Fibroblast of lung (primary cell): ENCODE measurements around the gene NUBPL. TPM values are rescaled to one million over a fixed set of nuclear protein-coding genes. Genes with fewer than 3 reads are reported as not detected.
"Not testable (repeated sequence)": the region's sequence is repeated elsewhere in the genome, so short reads cannot be mapped to it uniquely, and the experiment has no call there.

Experiments used
- DNase-seq, 2 donors: peaks; one replicate each; pipeline versions ENCODE4 v3.0.0 to v3.0.0-alpha.2; 2010; ENCODE audit warnings: low read depth in 2 of 2
- H2AFZ ChIP-seq: 2 replicates; pipeline ENCODE4 v1.5.1; 2012; ENCODE audit warnings: low read length, control low read depth, inconsistent platforms
- H3K27ac ChIP-seq: 2 replicates; pipeline ENCODE4 v1.5.1; 2011; ENCODE audit warnings: low read length, control low read depth; ENCODE audit not compliant: insufficient read depth
- H3K27me3 ChIP-seq: 2 replicates; pipeline ENCODE4 v1.5.1; 2011; ENCODE audit warnings: mild to moderate bottlenecking, low read length; ENCODE audit not compliant: control insufficient read depth, insufficient read depth
- H3K36me3 ChIP-seq: 2 replicates; pipeline ENCODE4 v1.5.1; 2011; ENCODE audit warnings: low read length; ENCODE audit not compliant: control insufficient read depth, insufficient read depth
- H3K4me1 ChIP-seq: 2 replicates; pipeline ENCODE4 v1.5.1; 2011; ENCODE audit warnings: low read length; ENCODE audit not compliant: control insufficient read depth, insufficient read depth; ENCODE audit errors: extremely low read depth
- H3K4me2 ChIP-seq: 2 replicates; pipeline ENCODE4 v1.5.1; 2011; ENCODE audit warnings: low read length, control low read depth; ENCODE audit not compliant: insufficient read depth; ENCODE audit errors: extremely low read depth
- H3K4me3 ChIP-seq, 4 experiments: fragments of 200-600 bp in 1 of 4; sonication (generic) in 1 of 4; replicated peaks in 1 of 4; 2 replicates each; pipeline ENCODE4 v1.5.1; 2011 to 2016; ENCODE audit warnings: low read length in 4 of 4, low read depth in 3 of 4, mild to moderate bottlenecking in 3 of 4, control low read depth in 2 of 4, inconsistent platforms in 1 of 4, mixed read lengths in 1 of 4; ENCODE audit not compliant: insufficient read depth in 1 of 4; ENCODE audit errors: control extremely low read depth in 1 of 4
- H3K79me2 ChIP-seq: 2 replicates; pipeline ENCODE4 v1.5.1; 2012; ENCODE audit warnings: mild to moderate bottlenecking, low read length, inconsistent platforms; ENCODE audit not compliant: control insufficient read depth, insufficient read depth
- H3K9ac ChIP-seq: 2 replicates; pipeline ENCODE4 v1.5.1; 2011; ENCODE audit warnings: mild to moderate bottlenecking, low read length, control low read depth; ENCODE audit not compliant: insufficient read depth
- H3K9me3 ChIP-seq: 2 replicates; pipeline ENCODE4 v1.5.1; 2012; ENCODE audit warnings: low read depth, low read length; ENCODE audit not compliant: control insufficient read depth, insufficient read depth
- H4K20me1 ChIP-seq: 2 replicates; pipeline ENCODE4 v1.5.1; 2011; ENCODE audit warnings: low read length; ENCODE audit not compliant: control insufficient read depth, insufficient read depth; ENCODE audit errors: extremely low read depth
- EZH2 ChIP-seq: IDR thresholded peaks from 2 replicates; pipeline ENCODE4 v1.5.1; 2012; ENCODE audit warnings: low read length, control low read depth, mild to moderate bottlenecking; ENCODE audit errors: missing control alignments
- polyA plus RNA-seq, 2 donors: library from polyadenylated mRNA; depleted of rRNA in 1 of 2; stranded (reverse) in 1 of 2; unstranded in 1 of 2; fragments of >200 nt; gene quantifications; 2 replicates each; pipeline ENCODE4 v1.2.1, GENCODE V29; 2011 to 2012; ENCODE audit warnings: missing spikeins in 1 of 2
- total RNA-seq: library from RNA; depleted of rRNA; stranded (reverse); fragments of >200 nt; gene quantifications from 2 replicates; pipeline ENCODE4 v1.2.1, GENCODE V29; 2014
- TF ChIP-seq, protein P1 (sequence below), 2 donors: IDR thresholded peaks in 1 of 2; conservative IDR thresholded peaks in 1 of 2; 1 replicate in 1 of 2; 2 replicates in 1 of 2; pipeline ENCODE4 v1.5.1; 2011 to 2012; ENCODE audit warnings: low read length in 2 of 2, control low read depth in 1 of 2, inconsistent platforms in 1 of 2, low read depth in 1 of 2, mild to moderate bottlenecking in 1 of 2

The NUBPL gene
- total and polyA plus RNA-seq, 2 donors (not counting 1 experiment from before 2014, with no cell fraction given) = 9.0 to 10.7 TPM

- DNase-seq = no peak
- Histone ChIP-seq H3K4me3 (no peak overlapping the region), H3K27me3 (no peaks in the 10 kb centered on the region), H4K20me1 (no peaks in the 10 kb centered on the region), H3K9me3 (no peaks in the 10 kb centered on the region), H3K4me2 (no peak overlapping the region), H2AFZ (no peak overlapping the region), H3K36me3 (no peaks in the 10 kb centered on the region), H3K9ac (no peak overlapping the region), H3K4me1 (no peaks in the 10 kb centered on the region), H3K79me2 (no peaks in the 10 kb centered on the region), H3K27ac (no peak overlapping the region)
- TF ChIP-seq EZH2 = no peak
- TF ChIP-seq, protein P1, sequence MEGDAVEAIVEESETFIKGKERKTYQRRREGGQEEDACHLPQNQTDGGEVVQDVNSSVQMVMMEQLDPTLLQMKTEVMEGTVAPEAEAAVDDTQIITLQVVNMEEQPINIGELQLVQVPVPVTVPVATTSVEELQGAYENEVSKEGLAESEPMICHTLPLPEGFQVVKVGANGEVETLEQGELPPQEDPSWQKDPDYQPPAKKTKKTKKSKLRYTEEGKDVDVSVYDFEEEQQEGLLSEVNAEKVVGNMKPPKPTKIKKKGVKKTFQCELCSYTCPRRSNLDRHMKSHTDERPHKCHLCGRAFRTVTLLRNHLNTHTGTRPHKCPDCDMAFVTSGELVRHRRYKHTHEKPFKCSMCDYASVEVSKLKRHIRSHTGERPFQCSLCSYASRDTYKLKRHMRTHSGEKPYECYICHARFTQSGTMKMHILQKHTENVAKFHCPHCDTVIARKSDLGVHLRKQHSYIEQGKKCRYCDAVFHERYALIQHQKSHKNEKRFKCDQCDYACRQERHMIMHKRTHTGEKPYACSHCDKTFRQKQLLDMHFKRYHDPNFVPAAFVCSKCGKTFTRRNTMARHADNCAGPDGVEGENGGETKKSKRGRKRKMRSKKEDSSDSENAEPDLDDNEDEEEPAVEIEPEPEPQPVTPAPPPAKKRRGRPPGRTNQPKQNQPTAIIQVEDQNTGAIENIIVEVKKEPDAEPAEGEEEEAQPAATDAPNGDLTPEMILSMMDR (conservative IDR thresholded peaks at IDR 0.05 in 1 of 2, IDR thresholded peaks at IDR 0.05 in 1 of 2; ENCODE audit: low read depth in 1 of 2, low read length in 2 of 2) = no peak
Observed at GRCh38 chr14:31613188-31613587, 52.0 kb downstream of the NUBPL start.

GRCh38 chr14:31618884-31619283 lies 57.7 kb downstream of the NUBPL start:
- not testable (repeated sequence) for H3K27me3 ChIP-seq, DNase-seq, H3K4me2 ChIP-seq, H2AFZ ChIP-seq, H3K9me3 ChIP-seq, H3K27ac ChIP-seq, H3K36me3 ChIP-seq, H3K4me1 ChIP-seq, H3K4me3 ChIP-seq, H4K20me1 ChIP-seq, H3K79me2 ChIP-seq, H3K9ac ChIP-seq

DNA sequence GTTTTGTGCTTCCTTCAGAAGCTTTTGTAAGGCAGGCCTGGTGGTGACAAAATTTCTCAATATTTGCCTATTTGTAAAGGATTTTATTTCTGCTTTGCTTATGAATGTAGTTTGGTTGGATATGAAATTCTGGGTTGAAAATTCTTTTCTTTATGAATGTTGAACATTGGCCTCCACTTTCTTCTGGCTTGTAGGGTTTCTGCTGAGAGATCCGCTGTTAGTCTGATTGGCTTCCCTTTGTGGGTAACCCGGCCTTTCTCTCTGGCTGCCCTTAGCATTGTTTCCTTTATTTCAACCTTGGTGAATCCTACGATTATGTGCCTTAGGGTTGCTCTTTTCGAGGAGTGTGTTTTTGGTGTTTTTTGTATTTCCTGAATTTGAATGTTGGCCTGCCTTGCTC lies 58.2 kb downstream of the NUBPL start:
- Histone ChIP-seq H3K27ac (no peak overlapping the region), H3K4me3 (no peak overlapping the region), H3K4me1 (no peaks in the 10 kb centered on the region), H3K4me2 (no peak overlapping the region), H4K20me1 (no peaks in the 10 kb centered on the region), H2AFZ (no peak overlapping the region), H3K9me3 (no peaks in the 10 kb centered on the region), H3K27me3 (no peaks in the 10 kb centered on the region), H3K9ac (no peak overlapping the region), H3K79me2 (no peaks in the 10 kb centered on the region), H3K36me3 (no peaks in the 10 kb centered on the region)
- TF ChIP-seq EZH2 = no peak
- TF ChIP-seq, protein P1 (conservative IDR thresholded peaks at IDR 0.05 in 1 of 2, IDR thresholded peaks at IDR 0.05 in 1 of 2; ENCODE audit: low read depth in 1 of 2, low read length in 2 of 2) = no peak
- DNase-seq = no peak

DNA sequence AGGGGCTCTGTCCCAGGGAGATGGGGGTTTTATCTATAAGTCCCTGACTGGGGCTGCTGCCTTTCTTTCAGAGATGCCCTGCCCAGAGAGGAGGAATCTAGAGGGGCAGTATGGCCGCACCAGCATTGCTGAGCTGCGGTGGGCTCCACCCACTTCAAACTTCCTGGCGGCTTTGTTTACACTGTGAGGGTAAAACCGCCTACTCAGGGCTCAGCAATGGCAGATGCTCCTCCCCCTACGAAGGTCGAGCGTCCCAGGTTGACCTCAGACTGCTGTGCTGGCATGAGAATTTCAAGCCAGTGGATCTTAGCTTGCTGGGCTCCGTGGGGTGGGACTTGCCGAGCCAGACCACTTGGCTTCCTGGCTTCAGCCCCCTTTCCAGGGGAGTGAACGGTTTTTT lies 59.7 kb downstream of the NUBPL start:
- H3K27ac ChIP-seq, H3K9me3 ChIP-seq, DNase-seq: not testable (repeated sequence)

More for the DNA sequence above, 59.7 kb downstream of the NUBPL start:
- not testable (repeated sequence) for H3K4me1 ChIP-seq, H2AFZ ChIP-seq, H3K9ac ChIP-seq, H4K20me1 ChIP-seq, H3K4me3 ChIP-seq, H3K79me2 ChIP-seq, H3K4me2 ChIP-seq, H3K27me3 ChIP-seq, H3K36me3 ChIP-seq
